ENCODE data around the gene TSPAN5.

Gene TSPAN5

GRCh38 chr4:98434816-98435215 lies 223.6 kb downstream of the TSPAN5 start:
- DNase-seq = no peak

- DNase-seq = no peak
Observed at GRCh38 chr4:98433691-98434090, 224.7 kb downstream of the TSPAN5 start.

- DNase-seq = no peak
Observed at GRCh38 chr4:98430708-98431403, 227.6 kb downstream of the TSPAN5 start.

GRCh38 chr4:98423009-98423408 lies 235.4 kb downstream of the TSPAN5 start:
- DNase-seq = no peak

- DNase-seq = no peak
Observed at GRCh38 chr4:98421111-98421510, 237.3 kb downstream of the TSPAN5 start.

Data from eye (tissue), 1 donor.